Activated CD8-positive, alpha-beta memory T cell treated with anti-CD3 and anti-CD28 coated beads, Interleukin-2, amount 50 U/mL, for 1 hour (primary cell): ENCODE data around the gene HEATR1.
"Not testable (repeated sequence)": the region's sequence is repeated elsewhere in the genome, so short reads cannot be mapped to it uniquely, and the experiment has no call there.

ENCODE experiments used
- DNase-seq: peaks from one replicate; pipeline ENCODE4 v3.0.0-alpha.2; 2020; ENCODE audit errors: extremely low read depth

The HEATR1 gene

GRCh38 chr1:236602171-236602570 is 2.1 kb downstream of the HEATR1 start:
- no peak for DNase-seq

- DNase-seq: no peak
Observed at GRCh38 chr1:236590553-236591150, 13.7 kb downstream of the HEATR1 start.

- no peak for DNase-seq
Observed at GRCh38 chr1:236589531-236589930, 14.8 kb downstream of the HEATR1 start.

DNA sequence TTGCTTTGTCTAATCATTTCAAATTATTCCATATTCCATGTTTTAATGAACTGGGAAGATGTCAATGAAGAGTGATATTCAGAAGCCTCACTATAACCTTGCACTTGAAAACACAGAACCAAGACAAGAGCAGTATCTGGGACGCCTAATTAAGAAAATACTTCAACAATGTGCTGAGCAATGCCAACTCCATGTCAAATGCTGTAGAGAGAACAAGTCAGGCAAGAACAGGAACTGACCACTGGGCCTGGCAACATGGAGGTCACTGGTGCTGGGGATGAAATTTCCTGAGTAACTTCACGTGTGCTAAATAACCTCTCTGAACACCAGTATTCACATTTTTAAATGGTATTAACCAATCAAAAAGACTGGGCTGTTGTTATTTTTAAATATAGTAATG is 22.8 kb downstream of the HEATR1 start:
- DNase-seq: no peak

GRCh38 chr1:236580404-236580803 is 23.9 kb downstream of the HEATR1 start:
- not testable (repeated sequence) for DNase-seq

GRCh38 chr1:236578661-236579060 is 25.7 kb downstream of the HEATR1 start:
- no peak for DNase-seq

DNA sequence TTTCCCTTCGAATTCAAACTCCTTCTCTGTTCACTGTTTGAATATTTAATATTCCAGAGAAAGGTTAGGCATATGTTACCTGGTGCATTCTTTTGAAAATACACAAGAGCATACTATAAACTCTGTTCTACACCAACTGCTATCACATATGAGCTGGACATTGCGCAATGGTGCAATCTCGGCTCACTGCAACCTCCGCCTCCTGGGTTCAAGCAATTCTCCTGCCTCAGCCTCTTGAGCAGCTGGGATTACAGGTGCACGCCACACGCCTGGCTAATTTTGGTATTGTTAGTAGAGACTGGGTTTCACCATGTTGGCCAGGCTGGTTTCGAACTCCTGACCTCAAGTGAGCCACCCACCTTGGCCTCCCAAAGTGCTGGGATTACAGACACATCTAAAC is 27.3 kb downstream of the HEATR1 start:
- DNase-seq: not testable (repeated sequence)

DNA sequence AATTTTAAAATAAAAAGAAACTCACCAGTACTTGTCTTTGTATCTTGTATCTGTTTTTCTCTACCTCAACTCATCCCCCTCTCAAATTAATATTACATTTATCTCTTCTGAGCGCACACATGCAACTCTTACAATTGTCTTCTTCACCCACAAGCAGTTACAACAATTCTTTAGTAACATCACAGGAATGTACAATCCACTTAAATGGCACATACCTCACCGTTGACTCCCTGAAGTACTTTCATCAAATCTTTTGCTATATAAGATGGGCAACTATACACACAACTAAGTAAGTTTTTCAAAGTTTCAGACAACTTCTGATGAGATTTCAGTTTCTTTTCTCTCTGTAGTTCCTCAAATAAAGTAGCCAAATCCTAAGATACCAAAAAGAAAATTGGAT is 28.3 kb downstream of the HEATR1 start:
- DNase-seq: no peak

GRCh38 chr1:236575523-236575922 is 28.8 kb downstream of the HEATR1 start:
- no peak for DNase-seq

- DNase-seq: no peak
Observed at GRCh38 chr1:236568285-236568894, 35.9 kb downstream of the HEATR1 start.

DNA sequence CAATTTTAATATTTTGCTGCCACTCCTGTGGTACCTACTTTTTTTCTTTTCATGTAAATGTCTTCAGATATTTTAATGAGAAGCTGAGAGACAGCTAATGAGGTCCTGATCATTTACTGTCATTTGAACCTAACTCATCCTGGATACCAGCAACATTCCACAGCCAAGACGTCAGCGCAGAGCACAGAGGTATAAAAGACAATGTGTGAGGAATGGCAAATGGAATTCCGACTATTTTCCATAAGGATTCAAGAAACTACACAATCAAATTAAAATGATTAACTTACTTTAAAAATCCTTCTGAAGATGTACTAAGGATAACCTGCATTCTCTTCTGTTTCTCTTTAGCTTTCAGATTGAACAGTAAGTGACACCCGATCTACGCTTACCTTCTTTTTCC is 38.8 kb downstream of the HEATR1 start:
- no peak for DNase-seq

DNA sequence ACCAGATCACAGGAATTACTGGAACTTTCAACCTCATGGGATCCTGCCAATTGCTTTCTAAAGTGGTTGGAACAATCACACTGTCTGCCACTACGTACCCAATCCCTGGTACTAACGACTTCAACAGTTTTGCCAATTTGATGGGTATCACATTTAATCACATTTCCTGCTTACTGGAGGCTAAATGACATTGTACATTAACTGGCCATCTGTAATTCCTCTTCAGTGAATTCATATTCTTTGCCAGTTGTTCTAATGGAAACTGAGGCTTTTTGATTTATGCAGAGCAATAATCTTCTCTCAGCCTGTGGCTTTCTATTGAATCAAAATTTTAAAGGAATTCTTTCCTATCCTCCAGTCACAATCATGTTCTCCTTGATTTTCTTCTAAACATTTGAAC is 42.3 kb downstream of the HEATR1 start:
- DNase-seq: no peak

DNA sequence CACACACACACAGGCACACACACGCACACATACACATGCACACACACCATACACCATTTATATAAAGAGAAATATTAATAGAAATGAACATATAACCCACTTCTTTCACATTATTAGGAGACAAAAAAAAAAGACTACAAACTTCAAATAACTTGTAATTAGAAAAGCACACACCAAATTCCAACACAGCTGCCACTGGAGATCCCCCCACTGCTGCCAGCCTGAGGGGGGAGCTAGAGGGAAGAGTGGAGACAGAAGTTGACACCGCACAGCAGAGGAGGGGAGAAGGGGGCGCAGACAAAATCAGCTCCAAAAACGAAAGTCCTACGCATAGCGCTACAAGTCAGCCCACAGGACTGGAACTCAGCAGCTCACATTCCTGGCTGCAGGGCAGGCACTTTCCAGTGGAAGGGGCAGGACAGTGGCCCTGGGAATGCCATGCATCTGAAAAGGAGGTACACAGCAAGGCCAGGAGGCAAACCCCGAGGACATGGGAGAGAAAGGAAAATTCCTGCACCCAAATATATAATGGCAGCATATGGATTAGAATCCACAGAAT is 44.0 kb downstream of the HEATR1 start:
- DNase-seq: no peak

DNA sequence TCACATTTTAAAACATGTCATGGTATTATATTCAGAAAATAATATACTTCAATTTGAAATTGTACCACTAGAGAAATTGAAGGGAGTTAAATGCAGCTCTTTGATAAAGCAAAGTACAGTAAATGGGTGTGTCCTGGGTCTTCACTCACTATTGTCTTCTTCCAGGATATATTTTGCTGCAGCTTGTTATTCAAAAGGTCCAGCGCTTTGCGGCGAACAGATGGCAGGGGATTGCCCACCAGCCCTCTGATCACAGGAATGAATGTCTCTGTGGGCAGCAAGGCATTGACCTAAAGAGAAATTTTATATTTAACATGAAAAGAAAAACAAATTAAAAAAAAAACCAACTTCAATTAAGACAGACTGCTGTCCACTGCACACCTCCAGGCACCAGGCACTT is 45.5 kb downstream of the HEATR1 start:
- DNase-seq: no peak

DNA sequence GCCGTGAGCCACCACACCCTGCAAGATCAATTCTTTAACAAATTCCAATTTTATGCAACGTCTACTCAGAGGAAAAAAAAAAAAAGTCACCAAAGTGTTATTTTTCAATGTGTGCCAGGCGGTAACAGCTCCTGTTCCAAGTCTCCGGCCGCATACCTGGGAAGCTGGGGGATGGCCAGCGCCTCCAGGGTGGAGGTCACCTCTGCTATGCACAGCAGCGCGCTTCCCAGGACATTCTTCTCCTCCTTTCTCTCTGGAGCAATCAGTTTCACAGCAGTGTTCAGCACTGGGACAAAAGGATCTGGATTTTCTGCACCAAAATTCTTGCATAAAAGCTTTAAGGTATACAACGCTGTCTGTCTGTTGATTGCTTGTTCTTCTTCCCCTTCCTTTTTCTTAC is 46.2 kb downstream of the HEATR1 start:
- DNase-seq: no peak

DNA sequence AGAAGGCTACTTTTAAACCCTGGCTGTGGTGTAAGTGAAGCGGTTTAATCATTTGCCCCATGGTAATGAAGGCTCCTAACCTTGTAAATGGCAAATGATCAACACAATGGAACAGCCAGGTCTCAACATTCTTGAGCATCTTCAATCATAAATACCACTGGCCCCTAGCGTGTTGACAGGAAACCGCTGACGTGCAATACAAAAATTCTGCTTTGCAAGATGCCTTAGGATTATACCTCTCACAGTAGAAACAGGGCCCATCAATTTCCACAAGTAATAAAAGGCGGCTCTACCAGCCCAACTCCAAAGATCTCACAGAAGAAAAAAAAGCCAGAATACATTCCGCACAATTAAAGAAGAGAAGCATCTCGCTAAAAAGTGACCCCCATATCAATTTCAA is 47.7 kb downstream of the HEATR1 start:
- no peak for DNase-seq

DNA sequence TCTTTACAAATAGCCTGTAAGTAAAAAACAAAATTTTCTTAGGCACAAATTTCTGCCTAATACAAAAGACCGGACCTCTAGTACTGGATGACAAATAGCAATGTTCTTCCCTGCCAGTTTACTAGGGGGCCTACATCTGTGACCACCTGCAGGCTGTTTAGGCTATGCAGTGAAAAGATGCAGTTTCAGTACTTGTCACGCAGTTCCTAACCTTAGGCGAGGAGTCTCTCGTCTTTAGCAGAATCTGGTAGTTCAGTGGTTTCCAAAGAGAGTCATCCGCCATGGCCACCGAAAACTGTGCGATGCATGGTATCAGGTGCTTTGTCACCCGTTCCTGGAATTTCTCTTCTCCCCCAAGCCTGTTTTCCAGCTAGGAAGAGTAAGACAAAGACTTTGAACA is 50.9 kb downstream of the HEATR1 start:
- no peak for DNase-seq

DNA sequence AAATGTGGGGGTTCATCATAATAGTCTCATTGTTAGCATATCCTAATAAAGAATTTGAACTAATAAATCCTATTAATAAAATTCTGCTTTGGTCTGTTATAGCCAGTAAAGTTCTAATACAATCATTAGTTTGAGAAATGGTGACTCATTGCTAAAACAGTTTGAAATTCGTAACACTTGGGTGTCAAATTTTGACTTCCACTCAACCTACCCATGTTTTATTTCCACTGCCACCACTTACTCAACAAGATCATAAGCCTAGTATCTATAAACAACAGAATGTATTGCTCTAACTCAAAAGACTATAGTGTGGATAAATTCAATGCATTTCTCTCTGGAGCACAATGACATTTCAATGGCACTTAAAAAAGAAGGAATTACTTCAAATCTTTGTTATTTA is 51.4 kb downstream of the HEATR1 start:
- DNase-seq: no peak

DNA sequence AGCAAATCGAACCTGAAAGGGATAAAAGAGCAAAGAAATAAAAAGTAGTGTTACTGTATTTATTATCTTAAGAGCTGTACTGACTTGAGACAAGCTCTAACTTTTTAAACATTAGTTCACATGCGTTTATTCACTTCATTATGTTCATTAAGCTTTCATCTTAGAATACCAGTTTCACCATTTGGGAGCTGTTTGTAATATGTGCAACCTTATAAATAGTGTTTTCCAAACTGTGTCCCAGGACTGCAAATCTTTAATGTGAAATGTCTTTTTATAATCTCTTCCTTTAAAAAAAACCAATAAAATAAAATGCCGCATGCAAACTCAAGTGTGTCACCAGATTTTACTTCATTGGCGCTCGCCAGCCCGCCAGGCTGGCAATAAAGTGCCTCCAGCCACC is 52.2 kb downstream of the HEATR1 start:
- DNase-seq: no peak

GRCh38 chr1:236550961-236551851 is 53.1 kb downstream of the HEATR1 start:
- no peak for DNase-seq

DNA sequence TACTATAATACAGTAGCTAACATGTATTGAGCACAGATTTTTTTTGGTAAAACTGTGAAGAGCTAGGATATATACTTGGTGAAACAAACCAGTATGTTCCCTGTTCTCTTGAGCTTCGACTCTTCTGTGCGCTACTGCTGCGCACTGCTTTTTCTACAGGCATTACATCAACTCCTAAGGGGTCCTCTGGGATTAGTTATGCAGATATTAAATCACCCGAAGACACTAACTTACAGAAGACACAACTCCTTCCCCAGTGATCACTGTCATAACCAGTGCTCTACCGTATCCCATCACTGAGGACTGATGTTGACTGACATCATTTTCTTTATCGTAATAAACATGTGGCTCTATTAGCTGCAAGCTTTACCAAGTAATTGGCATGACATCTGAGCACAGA is 55.9 kb downstream of the HEATR1 start:
- no peak for DNase-seq

DNA sequence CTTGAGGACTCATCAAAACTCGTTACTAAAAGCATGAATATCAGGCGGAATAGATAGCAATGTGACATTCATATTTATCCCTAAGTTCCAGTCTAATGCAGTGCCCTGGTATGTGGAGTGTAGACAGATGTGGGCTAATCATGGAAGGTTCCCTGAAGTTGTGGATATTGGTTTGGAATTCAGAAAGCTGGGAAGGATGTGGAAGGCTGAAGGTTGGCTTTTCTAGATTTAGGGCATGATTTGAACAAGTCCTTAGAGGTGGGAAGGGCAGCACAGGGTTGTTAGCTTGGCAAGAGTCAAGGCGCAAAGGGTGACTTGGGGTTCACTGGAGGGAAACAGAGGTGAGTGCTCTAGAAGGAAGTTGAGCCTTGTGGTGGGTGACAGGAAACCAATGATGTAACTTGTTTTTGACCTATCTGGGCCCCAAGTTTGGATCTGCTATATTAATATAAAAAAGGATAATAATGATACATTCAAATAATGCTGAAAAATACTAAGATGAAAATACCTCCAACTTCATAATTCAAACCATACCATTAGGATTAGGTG is 58.6 kb downstream of the HEATR1 start:
- no peak for DNase-seq
